ENCODE measurements around the gene SERPINA12. TPM values are rescaled to one million over a fixed set of nuclear protein-coding genes. Genes with fewer than 3 reads are reported as not detected.

Gene SERPINA12
- total RNA-seq, 1 donor from 2014 or later: not detected

- no peak for DNase-seq
- Mint-ChIP-seq H3K9me3 (no peaks in the 10 kb centered on the region), H3K36me3 (ENCODE audit: low read depth) (no peaks in the 10 kb centered on the region), H3K27ac (no peak overlapping the region), H3K4me3 (no peak overlapping the region), H3K27me3 (peaks cover 2% of the 10 kb centered on the region), H3K4me1 (no peaks in the 10 kb centered on the region)
- ChIA-PET CTCF (no interaction called here), POLR2A (no interaction called here)
- ATAC-seq (ENCODE audit: low read depth): no peak
- intact Hi-C loops (cut with micrococcal nuclease): no loop called here
- TF ChIP-seq CTCF (IDR thresholded peaks at IDR 0.05): no peak
Observed at GRCh38 chr14:94446126-94446525, 63.1 kb downstream of the SERPINA12 start.

- POLR2A ChIA-PET: no interaction called here
- no peaks in the 10 kb centered on the region for H3K36me3 Mint-ChIP-seq (ENCODE audit: low read depth)
- no peaks in the 10 kb centered on the region for H3K4me1 Mint-ChIP-seq
- no peak for ATAC-seq (ENCODE audit: low read depth)
- H3K27ac Mint-ChIP-seq: no peak overlapping the region
- H3K27me3 Mint-ChIP-seq: no peaks in the 10 kb centered on the region
- intact Hi-C loops (cut with micrococcal nuclease): no loop called here
- H3K4me3 Mint-ChIP-seq: no peak overlapping the region
- no peaks in the 10 kb centered on the region for H3K9me3 Mint-ChIP-seq
- CTCF ChIA-PET: no interaction called here
- no peak for DNase-seq
- TF ChIP-seq CTCF (IDR thresholded peaks at IDR 0.05): no peak
Observed at GRCh38 chr14:94445003-94445402, 64.3 kb downstream of the SERPINA12 start.

GRCh38 chr14:94441531-94442205 lies 67.6 kb downstream of the SERPINA12 start:
- H3K27ac Mint-ChIP-seq: no peak overlapping the region
- no peaks in the 10 kb centered on the region for H3K27me3 Mint-ChIP-seq
- DNase-seq: no peak
- intact Hi-C loops (cut with micrococcal nuclease): no loop called here
- POLR2A ChIA-PET: no interaction called here
- H3K4me3 Mint-ChIP-seq: no peak overlapping the region
- no peaks in the 10 kb centered on the region for H3K9me3 Mint-ChIP-seq
- H3K36me3 Mint-ChIP-seq (ENCODE audit: low read depth): no peaks in the 10 kb centered on the region
- CTCF ChIA-PET: no interaction called here
- no peak for ATAC-seq (ENCODE audit: low read depth)
- no peak for TF ChIP-seq CTCF (IDR thresholded peaks at IDR 0.05)
- no peaks in the 10 kb centered on the region for H3K4me1 Mint-ChIP-seq

- no peaks in the 10 kb centered on the region for H3K27me3 Mint-ChIP-seq
- CTCF ChIA-PET: no interaction called here
Observed at GRCh38 chr14:94441130-94441529, 68.1 kb downstream of the SERPINA12 start.

GRCh38 chr14:94439453-94440057 lies 69.7 kb downstream of the SERPINA12 start:
- Mint-ChIP-seq H3K4me3 (no peak overlapping the region), H3K27ac (no peak overlapping the region), H3K4me1 (no peaks in the 10 kb centered on the region), H3K9me3 (peaks cover 3% of the 10 kb centered on the region), H3K36me3 (ENCODE audit: low read depth) (no peaks in the 10 kb centered on the region), H3K27me3 (peaks cover 3% of the 10 kb centered on the region)
- intact Hi-C loops (cut with micrococcal nuclease): no loop called here
- no peak for DNase-seq
- no peak for TF ChIP-seq CTCF (IDR thresholded peaks at IDR 0.05)
- no peak for ATAC-seq (ENCODE audit: low read depth)
- ChIA-PET POLR2A (no interaction called here), CTCF (no interaction called here)

More at GRCh38 chr14:94441130-94441529, 68.1 kb downstream of the SERPINA12 start:
- Mint-ChIP-seq H3K4me3 (no peak overlapping the region), H3K9me3 (no peaks in the 10 kb centered on the region), H3K27ac (no peak overlapping the region), H3K36me3 (ENCODE audit: low read depth) (no peaks in the 10 kb centered on the region), H3K4me1 (no peaks in the 10 kb centered on the region)
- no peak for TF ChIP-seq CTCF (IDR thresholded peaks at IDR 0.05)
- POLR2A ChIA-PET: no interaction called here
- no peak for ATAC-seq (ENCODE audit: low read depth)
- intact Hi-C loops (cut with micrococcal nuclease): no loop called here
- DNase-seq: no peak

Other genes with a start within 250 kb of the SERPINA12 start
- not detected in 2 replicates for gene SERPINA10, start 216.2 kb downstream of the SERPINA12 start, total RNA-seq
- gene SERPINA6, start 186.1 kb downstream of the SERPINA12 start, total RNA-seq: not detected in 2 replicates
- gene SERPINA2, start 142.8 kb downstream of the SERPINA12 start, total RNA-seq: not detected in 2 replicates
- gene SERPINA1, start 120.9 kb downstream of the SERPINA12 start, total RNA-seq: 0.31 TPM in 1 of 2 replicates, not detected in the other
- gene SERPINA11, start 56.7 kb downstream of the SERPINA12 start, total RNA-seq: not detected in 2 replicates
- gene SERPINA9, start 33.3 kb downstream of the SERPINA12 start, total RNA-seq: 0.24 and 0.40 TPM in 2 replicates
- gene SERPINA4, start 52.0 kb upstream of the SERPINA12 start, total RNA-seq: not detected in 2 replicates
- not detected in 2 replicates for gene SERPINA5, start 72.0 kb upstream of the SERPINA12 start, total RNA-seq
- gene SERPINA3, start 102.9 kb upstream of the SERPINA12 start, total RNA-seq: not detected in 2 replicates